Gastrocnemius medialis (tissue), 4 donors: Measurements from ENCODE around the gene CCDC85C.

ENCODE experiments used
- POLR2A ChIP-seq, 2 donors: fragments of 450-650 bp; IDR thresholded peaks; one replicate each; pipeline ENCODE4 v1.6.1; 2017; ENCODE audit warnings: antibody characterized with exemption in 2 of 2, mild to moderate bottlenecking in 2 of 2, moderate library complexity in 2 of 2
- TF ChIP-seq, protein P1 (sequence below), 5 experiments: fragments of 450-650 bp in 3 of 5; fragments of 200-600 bp in 2 of 5; sonication (generic) in 2 of 5; IDR thresholded peaks in 4 of 5; conservative IDR thresholded peaks in 1 of 5; 1 replicate in 4 of 5; 2 replicates in 1 of 5; pipeline ENCODE4 v1.5.1; 2016 to 2019; ENCODE audit warnings: antibody characterized with exemption in 5 of 5, mild to moderate bottlenecking in 3 of 5, moderate library complexity in 3 of 5

DNA sequence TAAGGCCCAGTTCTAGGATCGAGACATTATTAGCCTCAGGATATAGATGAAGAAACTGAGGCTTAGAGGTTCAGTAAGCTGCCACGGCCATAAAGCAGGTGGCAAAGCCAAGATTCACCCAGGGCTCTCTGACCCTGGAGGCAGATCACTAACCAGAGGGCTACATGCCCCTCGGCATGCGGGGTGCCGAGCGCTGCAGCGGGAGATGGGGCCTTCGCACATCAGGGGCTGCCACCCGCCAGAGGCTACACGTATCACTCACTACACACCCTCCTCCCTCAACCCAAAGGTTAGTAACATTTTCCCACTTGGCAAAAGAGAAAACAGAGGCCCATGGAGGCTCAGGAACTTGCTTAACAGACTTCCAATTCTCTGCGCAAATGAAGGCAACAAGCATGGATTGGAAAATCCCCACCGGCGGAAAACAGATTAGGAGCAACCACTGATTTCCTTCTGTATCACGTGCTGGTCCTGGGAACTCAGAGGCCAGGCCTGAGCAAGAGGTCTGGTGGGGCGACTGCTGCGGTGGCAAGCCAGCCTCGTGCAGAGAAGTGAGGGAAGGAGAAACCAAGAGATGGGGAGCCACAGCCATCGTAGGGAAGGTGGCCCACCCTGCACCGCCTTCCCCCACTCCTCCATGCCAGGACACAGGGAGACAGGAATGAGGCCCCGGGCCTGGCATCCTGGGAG lies 6.0 kb downstream of the CCDC85C start:
- TF ChIP-seq, protein P1, sequence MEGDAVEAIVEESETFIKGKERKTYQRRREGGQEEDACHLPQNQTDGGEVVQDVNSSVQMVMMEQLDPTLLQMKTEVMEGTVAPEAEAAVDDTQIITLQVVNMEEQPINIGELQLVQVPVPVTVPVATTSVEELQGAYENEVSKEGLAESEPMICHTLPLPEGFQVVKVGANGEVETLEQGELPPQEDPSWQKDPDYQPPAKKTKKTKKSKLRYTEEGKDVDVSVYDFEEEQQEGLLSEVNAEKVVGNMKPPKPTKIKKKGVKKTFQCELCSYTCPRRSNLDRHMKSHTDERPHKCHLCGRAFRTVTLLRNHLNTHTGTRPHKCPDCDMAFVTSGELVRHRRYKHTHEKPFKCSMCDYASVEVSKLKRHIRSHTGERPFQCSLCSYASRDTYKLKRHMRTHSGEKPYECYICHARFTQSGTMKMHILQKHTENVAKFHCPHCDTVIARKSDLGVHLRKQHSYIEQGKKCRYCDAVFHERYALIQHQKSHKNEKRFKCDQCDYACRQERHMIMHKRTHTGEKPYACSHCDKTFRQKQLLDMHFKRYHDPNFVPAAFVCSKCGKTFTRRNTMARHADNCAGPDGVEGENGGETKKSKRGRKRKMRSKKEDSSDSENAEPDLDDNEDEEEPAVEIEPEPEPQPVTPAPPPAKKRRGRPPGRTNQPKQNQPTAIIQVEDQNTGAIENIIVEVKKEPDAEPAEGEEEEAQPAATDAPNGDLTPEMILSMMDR (IDR thresholded peaks at IDR 0.05 in 4 of 5, conservative IDR thresholded peaks at IDR 0.05 in 1 of 5) = no peak
- TF ChIP-seq POLR2A (IDR thresholded peaks at IDR 0.05) = no peak
